Activated T-helper 1 cell treated with anti-CD3 and anti-CD28 coated beads, Interleukin-12 subunit alpha, Interleukin-12 subunit beta, Interleukin-2, Interleukin-4 antibody, amounts not matched to agents 30 ng/mL and 10 ng/mL and 1 ng/mL, durations not matched to agents 14 hours and 24 hours and 36 hours (primary cell): ENCODE data around the gene NUP62CL. TPM values are rescaled to one million over a fixed set of nuclear protein-coding genes. Genes with fewer than 3 reads are reported as not detected.
"Not testable (repeated sequence)": the region's sequence is repeated elsewhere in the genome, so short reads cannot be mapped to it uniquely, and the experiment has no call there.

Experiments used
- DNase-seq: peaks from one replicate; pipeline ENCODE4 v3.0.0; 2021; ENCODE audit warnings: low spot score
- H3K27ac Mint-ChIP-seq: one replicate; pipeline ENCODE4 v1.8.0; 2021; ENCODE audit warnings: mild to moderate bottlenecking, mixed read lengths
- H3K27me3 Mint-ChIP-seq: one replicate; pipeline ENCODE4 v1.8.0; 2022; ENCODE audit warnings: mild to moderate bottlenecking, moderate library complexity, mixed read lengths; ENCODE audit not compliant: insufficient read depth
- H3K36me3 Mint-ChIP-seq: one replicate; pipeline ENCODE4 v1.8.0; 2021; ENCODE audit warnings: low read depth, mixed read lengths
- H3K4me1 Mint-ChIP-seq: one replicate; pipeline ENCODE4 v1.8.0; 2021; ENCODE audit warnings: low read depth, mixed read lengths
- H3K4me3 Mint-ChIP-seq: one replicate; pipeline ENCODE4 v1.8.0; 2021; ENCODE audit warnings: mild to moderate bottlenecking, moderate library complexity, mixed read lengths
- H3K9me3 Mint-ChIP-seq: one replicate; pipeline ENCODE4 v1.8.0; 2021; ENCODE audit warnings: mixed read lengths
- intact Hi-C: fragments of 100-400 bp; cut with micrococcal nuclease; formaldehyde crosslinking; loops from one replicate; pipeline ENCODE4 v1.15.1; 2024
- total RNA-seq: library from RNA; stranded (reverse); gene quantifications from 2 replicates; pipeline ENCODE4 v1.2.3, GENCODE V29; 2022

NUP62CL gene
- total RNA-seq, 1 donor from 2014 or later, result 1.1 TPM

DNA sequence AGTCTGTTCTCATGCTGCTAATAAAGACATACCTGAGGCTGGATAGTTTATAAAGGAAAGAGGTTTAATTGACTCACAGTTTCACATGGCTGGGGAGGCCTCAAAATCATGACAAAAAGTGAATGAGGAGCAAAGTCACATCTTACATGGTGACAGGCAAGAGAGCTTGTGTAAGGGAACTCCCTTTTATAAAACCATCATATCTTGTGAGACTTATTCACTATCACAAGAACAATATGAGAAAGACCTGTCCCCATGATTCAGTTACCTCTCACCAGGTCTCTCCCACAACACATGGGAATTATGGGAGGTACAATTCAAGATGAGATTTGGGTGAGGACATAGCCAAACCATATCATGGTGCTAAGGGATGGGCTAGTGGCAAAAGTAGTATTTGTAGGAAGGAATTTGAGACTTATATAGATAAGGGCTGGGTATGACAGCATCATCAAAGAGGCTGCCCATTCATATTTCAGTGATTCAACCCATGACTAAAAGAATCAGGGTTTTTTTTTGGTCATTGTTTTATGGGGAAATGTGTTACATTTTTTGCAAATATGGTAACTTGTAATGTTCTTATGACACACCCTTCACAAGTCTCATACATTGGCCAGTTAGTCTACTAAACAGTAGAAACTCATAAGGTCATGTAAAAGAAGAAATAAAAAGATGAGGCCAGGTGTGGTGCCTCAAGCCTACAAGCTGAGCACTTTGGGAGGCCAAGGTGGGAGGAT, 34.7 kb downstream of the NUP62CL start:
- Mint-ChIP-seq H3K27me3 (no peaks in the 10 kb centered on the region), H3K4me3 (no peak overlapping the region), H3K4me1 (no peaks in the 10 kb centered on the region), H3K27ac (no peak overlapping the region), H3K9me3 (no peaks in the 10 kb centered on the region), H3K36me3 (no peaks in the 10 kb centered on the region)
- DNase-seq, result no peak
- intact Hi-C loops, result no loop called here

DNA sequence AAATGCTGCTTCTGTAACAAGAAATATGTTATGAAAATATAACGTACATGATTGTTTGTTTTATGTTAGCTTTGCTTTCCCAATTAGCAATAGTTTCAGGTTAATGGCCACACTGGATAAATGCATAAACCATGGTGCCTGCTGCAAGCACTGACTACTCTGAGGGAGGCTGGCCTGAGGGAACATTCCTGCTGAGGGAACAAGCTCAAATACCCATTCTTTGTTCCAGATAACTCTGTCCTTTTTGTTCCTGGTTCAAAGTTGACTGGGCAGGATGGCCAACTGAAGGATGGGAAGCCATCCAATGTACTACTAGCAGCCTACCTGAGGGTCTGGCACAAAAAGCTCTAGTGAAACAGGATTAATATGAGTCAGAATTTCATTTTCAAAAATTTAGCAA, 37.5 kb downstream of the NUP62CL start:
- no peaks in the 10 kb centered on the region for H3K4me1 Mint-ChIP-seq
- H3K36me3 Mint-ChIP-seq, result no peaks in the 10 kb centered on the region
- H3K4me3 Mint-ChIP-seq, result no peak overlapping the region
- no peaks in the 10 kb centered on the region for H3K9me3 Mint-ChIP-seq
- intact Hi-C loops, result no loop called here
- no peak for DNase-seq
- H3K27me3 Mint-ChIP-seq, result no peaks in the 10 kb centered on the region
- no peak overlapping the region for H3K27ac Mint-ChIP-seq

- intact Hi-C loops, result no loop called here
- Mint-ChIP-seq H3K4me3 (no peak overlapping the region), H3K27ac (no peak overlapping the region), H3K4me1 (no peaks in the 10 kb centered on the region), H3K27me3 (no peaks in the 10 kb centered on the region), H3K9me3 (no peaks in the 10 kb centered on the region), H3K36me3 (no peaks in the 10 kb centered on the region)
- no peak for DNase-seq
Observed at GRCh38 chrX:107168257-107168656, 38.0 kb downstream of the NUP62CL start.

DNA sequence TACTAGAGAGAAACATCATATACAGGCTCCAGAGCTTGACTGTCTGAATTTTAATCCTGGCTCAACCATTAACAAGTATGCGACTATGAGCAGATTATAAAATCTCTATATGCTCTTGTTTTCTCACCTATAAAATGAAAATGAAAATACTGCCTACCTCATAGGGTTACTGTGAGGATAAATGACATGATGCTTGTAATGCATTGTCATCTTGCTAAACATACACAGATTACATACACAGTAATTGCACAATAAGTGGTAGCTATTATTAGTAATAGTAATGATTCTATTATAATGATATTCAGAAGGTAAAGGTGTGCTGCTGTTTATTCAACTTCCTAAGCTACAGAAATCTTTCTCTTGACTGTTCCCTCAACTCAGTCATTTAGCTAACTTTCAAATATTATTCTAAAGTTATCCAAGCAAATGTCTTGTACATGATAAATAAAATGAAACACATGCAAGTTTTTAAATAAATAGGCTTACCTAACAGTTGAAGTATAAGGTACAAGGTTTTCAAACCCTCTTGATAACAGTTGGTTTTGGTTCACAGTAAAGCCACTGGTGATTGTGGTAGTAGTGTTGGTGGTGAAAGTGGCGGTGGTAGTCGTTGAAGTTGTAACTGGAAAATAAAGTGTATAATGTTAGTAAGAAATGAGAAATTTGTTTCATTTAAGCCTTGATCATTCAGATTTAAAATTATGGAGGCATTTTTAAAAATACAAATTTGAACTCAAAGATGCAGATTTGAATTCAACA, 38.9 kb downstream of the NUP62CL start:
- no peaks in the 10 kb centered on the region for H3K4me1 Mint-ChIP-seq
- no peak for DNase-seq
- H3K4me3 Mint-ChIP-seq, result no peak overlapping the region
- intact Hi-C loops, result no loop called here
- no peaks in the 10 kb centered on the region for H3K36me3 Mint-ChIP-seq
- H3K9me3 Mint-ChIP-seq, result no peaks in the 10 kb centered on the region
- H3K27ac Mint-ChIP-seq, result no peak overlapping the region
- no peaks in the 10 kb centered on the region for H3K27me3 Mint-ChIP-seq

DNA sequence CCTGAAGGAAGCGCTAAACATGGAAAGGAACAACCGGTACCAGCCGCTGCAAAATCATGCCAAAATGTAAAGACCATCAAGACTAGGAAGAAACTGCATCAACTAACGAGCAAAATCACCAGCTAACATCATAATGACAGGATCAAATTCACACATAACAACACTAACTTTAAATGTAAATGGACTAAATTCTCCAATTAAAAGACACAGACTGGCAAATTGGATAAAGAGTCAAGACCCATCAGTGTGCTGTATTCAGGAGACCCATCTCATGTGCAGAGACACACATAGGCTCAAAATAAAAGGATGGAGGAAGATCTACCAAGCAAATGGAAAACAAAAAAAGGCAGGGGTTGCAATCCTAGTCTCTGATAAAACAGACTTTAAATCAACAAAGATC, 48.6 kb downstream of the NUP62CL start:
- not testable (repeated sequence) for H3K36me3 Mint-ChIP-seq, H3K27me3 Mint-ChIP-seq, H3K27ac Mint-ChIP-seq, H3K4me1 Mint-ChIP-seq, DNase-seq, H3K4me3 Mint-ChIP-seq, H3K9me3 Mint-ChIP-seq
- intact Hi-C loops, result loop anchor here (5.0 kb wide), 1 partner anchor 40 kb away; the partner anchor contains the start of gene RBM41

DNA sequence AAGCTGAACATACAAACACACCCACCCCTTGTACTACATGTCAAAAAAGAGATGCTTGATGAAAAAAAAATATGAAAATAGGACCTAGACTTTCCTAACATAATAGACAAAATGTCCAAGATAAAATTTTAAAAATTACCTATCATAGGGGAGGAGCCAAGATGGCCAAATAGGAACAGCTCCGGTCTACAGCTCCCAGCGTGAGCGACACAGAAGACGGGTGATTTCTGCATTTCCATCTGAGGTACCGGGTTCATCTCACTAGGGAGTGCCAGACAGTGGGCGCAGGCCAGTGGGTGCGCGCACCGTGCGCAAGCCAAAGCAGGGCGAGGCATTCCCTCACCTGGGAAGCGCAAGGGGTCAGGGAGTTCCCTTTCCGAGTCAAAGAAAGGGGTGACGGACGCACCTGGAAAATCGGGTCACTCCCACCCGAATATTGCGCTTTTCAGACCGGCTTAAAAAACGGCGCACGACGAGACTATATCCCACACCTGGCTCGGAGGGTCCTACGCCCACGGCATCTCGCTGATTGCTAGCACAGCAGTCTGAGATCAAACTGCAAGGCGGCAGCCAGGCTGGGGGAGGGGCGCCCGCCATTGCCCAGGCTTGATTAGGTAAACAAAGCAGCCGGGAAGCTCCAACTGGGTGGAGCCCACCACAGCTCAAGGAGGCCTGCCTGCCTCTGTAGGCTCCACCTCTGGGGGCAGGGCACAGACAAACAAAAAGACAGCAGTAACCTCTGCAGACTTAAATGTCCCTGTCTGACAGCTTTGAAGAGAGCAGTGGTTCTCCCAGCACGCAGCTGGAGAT, 50.4 kb downstream of the NUP62CL start:
- intact Hi-C loops, result loop anchor here (5.0 kb wide), 1 partner anchor 39 kb away; the partner anchor contains the start of gene RBM41

DNA sequence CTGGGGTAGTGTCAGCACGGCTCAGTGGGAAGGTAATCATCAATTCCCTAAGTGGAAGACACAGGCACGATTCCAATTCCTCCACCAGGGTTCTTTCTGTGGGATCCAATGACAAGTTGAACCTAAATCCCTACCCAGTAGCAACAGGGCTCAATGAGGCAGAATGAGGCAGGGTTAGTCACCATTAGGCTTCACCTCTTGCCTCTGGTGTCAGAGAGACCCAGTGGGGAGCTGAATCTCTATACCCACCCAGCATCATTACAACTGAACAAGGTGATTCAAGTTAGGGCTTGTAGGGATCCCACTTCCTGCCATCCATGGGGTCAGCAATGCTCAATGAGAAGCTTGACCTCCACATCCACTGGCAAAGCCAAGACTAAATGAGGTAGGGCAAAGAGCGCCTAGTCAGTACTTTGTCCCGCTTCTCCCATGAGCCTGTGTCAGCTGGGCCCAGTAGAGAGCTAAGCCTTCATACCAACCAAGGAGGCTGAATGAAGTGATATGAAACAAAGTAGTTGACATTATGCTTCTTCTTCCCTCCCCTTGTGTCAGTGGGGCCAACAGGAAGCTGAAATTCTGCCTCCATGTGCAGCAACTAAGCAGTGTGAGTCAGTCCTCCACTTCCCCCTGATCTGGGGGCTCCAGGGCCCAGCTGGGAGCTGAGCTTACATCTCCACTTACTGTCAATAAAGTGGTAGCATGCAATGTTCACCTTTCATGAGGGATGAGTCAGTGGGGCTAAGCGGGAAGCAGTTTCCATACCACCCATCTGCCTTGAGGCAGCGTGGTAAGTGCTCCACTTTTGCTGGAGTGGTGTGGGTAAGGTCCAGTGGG, 51.2 kb downstream of the NUP62CL start:
- intact Hi-C loops, result loop anchor here (5.0 kb wide), 1 partner anchor 38 kb away; the partner anchor contains the start of gene RBM41
- DNase-seq, result no peak
- Mint-ChIP-seq H3K4me1 (peaks cover 5% of the 10 kb centered on the region), H3K27me3 (no peaks in the 10 kb centered on the region), H3K9me3 (no peaks in the 10 kb centered on the region), H3K36me3 (no peaks in the 10 kb centered on the region), H3K4me3 (peak overlapping the region; percentile 79), H3K27ac (peak overlapping the region; percentile 61)

More for the DNA sequence above, 50.4 kb downstream of the NUP62CL start:
- not testable (repeated sequence) for DNase-seq, H3K36me3 Mint-ChIP-seq, H3K4me1 Mint-ChIP-seq, H3K27me3 Mint-ChIP-seq, H3K9me3 Mint-ChIP-seq
- Mint-ChIP-seq H3K27ac (peak overlapping the region; percentile 61), H3K4me3 (peak overlapping the region; percentile 79)

GRCh38 chrX:107153005-107153404, 53.2 kb downstream of the NUP62CL start:
- no peaks in the 10 kb centered on the region for H3K27me3 Mint-ChIP-seq
- no peak overlapping the region for H3K27ac Mint-ChIP-seq
- H3K9me3 Mint-ChIP-seq, result no peaks in the 10 kb centered on the region
- H3K36me3 Mint-ChIP-seq, result no peaks in the 10 kb centered on the region
- H3K4me3 Mint-ChIP-seq, result no peak overlapping the region
- intact Hi-C loops, result no loop called here
- no peak for DNase-seq
- peaks cover 5% of the 10 kb centered on the region for H3K4me1 Mint-ChIP-seq

DNA sequence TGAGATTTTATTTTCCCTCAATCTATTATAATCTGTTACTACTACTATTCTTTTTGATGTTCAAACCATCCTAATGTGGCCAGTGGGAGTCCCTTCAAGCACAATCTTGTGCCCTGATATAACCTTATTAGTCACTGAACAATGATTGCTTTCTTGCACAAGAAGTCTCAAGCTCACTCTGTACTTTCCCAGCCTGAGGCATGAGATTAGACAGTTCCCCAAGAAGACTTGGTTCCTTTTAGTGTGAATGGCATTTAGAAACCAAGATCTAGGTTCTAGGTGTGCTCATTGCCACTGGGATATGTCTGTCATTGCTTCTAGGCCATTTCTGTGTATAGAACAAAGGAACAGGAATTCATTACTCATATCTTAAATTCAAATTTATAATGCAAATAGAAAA, 59.6 kb downstream of the NUP62CL start:
- Mint-ChIP-seq H3K36me3 (no peaks in the 10 kb centered on the region), H3K4me3 (no peak overlapping the region), H3K9me3 (no peaks in the 10 kb centered on the region), H3K27me3 (no peaks in the 10 kb centered on the region), H3K4me1 (no peaks in the 10 kb centered on the region), H3K27ac (no peak overlapping the region)
- intact Hi-C loops, result no loop called here
- no peak for DNase-seq

- Mint-ChIP-seq H3K9me3 (no peaks in the 10 kb centered on the region), H3K4me1 (peaks cover 9% of the 10 kb centered on the region), H3K36me3 (peaks cover 3% of the 10 kb centered on the region), H3K27me3 (no peaks in the 10 kb centered on the region), H3K27ac (no peak overlapping the region), H3K4me3 (peak overlapping the region; percentile 13)
- DNase-seq, result no peak
- intact Hi-C loops, result loop anchor here (2.0 kb wide), 1 partner anchor 17 kb away; the partner anchor contains the start of gene RBM41
Observed at GRCh38 chrX:107135965-107136307, 70.3 kb downstream of the NUP62CL start.

- Mint-ChIP-seq H3K36me3 (peaks cover 3% of the 10 kb centered on the region), H3K27ac (no peak overlapping the region), H3K4me3 (peak overlapping the region; percentile 13), H3K27me3 (no peaks in the 10 kb centered on the region), H3K9me3 (no peaks in the 10 kb centered on the region), H3K4me1 (peaks cover 9% of the 10 kb centered on the region)
- intact Hi-C loops, result loop anchor here (2.0 kb wide), 1 partner anchor 17 kb away; the partner anchor contains the start of gene RBM41
- DNase-seq, result no peak
Observed at GRCh38 chrX:107135049-107135964, 70.9 kb downstream of the NUP62CL start.
